ENCODE results near the gene ACTRT2.

GRCh38 chr1:3004285-3005205 is 16.7 kb upstream of the ACTRT2 start:
- no peak for TF ChIP-seq CTCF (IDR thresholded peaks at IDR 0.05 in 8 of 11, conservative IDR thresholded peaks at IDR 0.05 in 3 of 11)
- TF ChIP-seq POLR2A (IDR thresholded peaks at IDR 0.05) = no peak
